ENCODE measurements around the gene HSD17B8. TPM values are rescaled to one million over a fixed set of nuclear protein-coding genes. Genes with fewer than 3 reads are reported as not detected.

HSD17B8 gene
- total and polyA plus RNA-seq, 2 donors (not counting 1 experiment from before 2014, with no cell fraction given): 10.8 to 25.5 TPM

DNA sequence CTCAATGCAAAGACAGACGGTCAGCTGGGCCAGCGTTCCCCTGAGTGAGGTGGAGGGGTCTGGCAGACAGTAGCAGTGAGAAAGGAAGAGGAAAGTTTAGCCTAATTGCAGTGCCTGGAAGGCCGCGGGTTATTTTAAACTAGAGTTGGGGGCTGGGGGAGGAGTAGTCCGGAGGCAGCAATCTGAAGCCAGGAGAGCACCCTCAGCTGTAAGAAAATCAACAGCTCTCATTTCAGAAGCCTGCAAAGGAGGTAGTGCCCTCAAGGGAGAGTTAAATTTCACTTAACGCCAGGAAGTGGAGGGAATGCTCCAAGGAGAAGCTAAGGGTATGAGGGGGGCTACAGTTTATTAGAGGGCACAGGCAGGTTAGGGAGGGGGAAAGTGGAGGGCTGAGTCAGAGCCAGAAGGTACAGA is 30.8 kb downstream of the HSD17B8 start:
- Histone ChIP-seq H3K27me3 (replicated peaks in 1 of 4; ENCODE audit: control extremely low read depth in 1 of 4, control insufficient read depth in 3 of 4, insufficient read depth in 4 of 4, low read length in 3 of 4) (peaks cover 0 to 24% (median 3%) of the 10 kb centered on the region in 4 experiments), H2AFZ (ENCODE audit: insufficient read depth, low read depth, low read length, poor library complexity, severe bottlenecking) (no peak overlapping the region), H3K4me1 (ENCODE audit: control insufficient read depth in 2 of 2, insufficient read depth in 2 of 2, low read length in 2 of 2) (no peaks in the 10 kb centered on the region), H3K9me3 (ENCODE audit: control extremely low read depth in 1 of 3, control insufficient read depth in 2 of 3, insufficient read depth in 1 of 3, low read length in 2 of 3) (no peaks in the 10 kb centered on the region), H3K4me2 (replicated peaks; ENCODE audit: low read depth, low read length, poor library complexity, severe bottlenecking) (no peak overlapping the region), H3K9ac (ENCODE audit: low read length) (no peak overlapping the region), H3K4me3 (ENCODE audit: control extremely low read depth in 1 of 5, extremely low read depth in 1 of 5, insufficient read depth in 1 of 5, low read depth in 2 of 5, low read length in 4 of 5) (no peak overlapping the region), H3K27ac (ENCODE audit: low read length in 2 of 2) (no peak overlapping the region), H4K20me1 (ENCODE audit: control insufficient read depth, insufficient read depth, low read length, poor library complexity, severe bottlenecking) (no peaks in the 10 kb centered on the region), H3K79me2 (ENCODE audit: control insufficient read depth, insufficient read depth, low read length) (no peaks in the 10 kb centered on the region), H3K36me3 (replicated peaks in 1 of 2; ENCODE audit: control extremely low read depth in 1 of 2, control insufficient read depth in 1 of 2, extremely low read depth in 1 of 2, insufficient read depth in 2 of 2, low read length in 1 of 2) (no peaks in the 10 kb centered on the region)
- no peaks in the 10 kb centered on the region for H3K4me1 Mint-ChIP-seq
- DNase-seq: no peak
- H3K27ac Mint-ChIP-seq: no peak overlapping the region
- intact Hi-C loops (cut with micrococcal nuclease): no loop called here
- WGBS (ENCODE audit: insufficient coverage): 78% methylated on average over 4 of the region's 6 CpGs
- no peak for ATAC-seq (ENCODE audit: low read depth)
- no peak overlapping the region for H3K4me3 Mint-ChIP-seq
- H3K27me3 Mint-ChIP-seq: peaks cover 51% of the 10 kb centered on the region
- no peaks in the 10 kb centered on the region for H3K9me3 Mint-ChIP-seq (ENCODE audit: insufficient read depth)
- ChIA-PET CTCF (interaction anchor here (0.7 to 1.3 kb wide), 2 partner anchors 52 to 141 kb away, joined by 3 read pairs; no protein-coding TSS in a partner anchor), POLR2A (interaction anchor here (0.8 kb wide), 1 partner anchor 36 kb away, joined by 3 read pairs; the partner anchor contains the start of genes RPS18 and VPS52)
- no peak for TF ChIP-seq EZH2 (IDR thresholded peaks at IDR 0.05; ENCODE audit: borderline replicate concordance, insufficient read depth, low read depth, low read length, poor library complexity, severe bottlenecking)
- TF ChIP-seq, protein P1, sequence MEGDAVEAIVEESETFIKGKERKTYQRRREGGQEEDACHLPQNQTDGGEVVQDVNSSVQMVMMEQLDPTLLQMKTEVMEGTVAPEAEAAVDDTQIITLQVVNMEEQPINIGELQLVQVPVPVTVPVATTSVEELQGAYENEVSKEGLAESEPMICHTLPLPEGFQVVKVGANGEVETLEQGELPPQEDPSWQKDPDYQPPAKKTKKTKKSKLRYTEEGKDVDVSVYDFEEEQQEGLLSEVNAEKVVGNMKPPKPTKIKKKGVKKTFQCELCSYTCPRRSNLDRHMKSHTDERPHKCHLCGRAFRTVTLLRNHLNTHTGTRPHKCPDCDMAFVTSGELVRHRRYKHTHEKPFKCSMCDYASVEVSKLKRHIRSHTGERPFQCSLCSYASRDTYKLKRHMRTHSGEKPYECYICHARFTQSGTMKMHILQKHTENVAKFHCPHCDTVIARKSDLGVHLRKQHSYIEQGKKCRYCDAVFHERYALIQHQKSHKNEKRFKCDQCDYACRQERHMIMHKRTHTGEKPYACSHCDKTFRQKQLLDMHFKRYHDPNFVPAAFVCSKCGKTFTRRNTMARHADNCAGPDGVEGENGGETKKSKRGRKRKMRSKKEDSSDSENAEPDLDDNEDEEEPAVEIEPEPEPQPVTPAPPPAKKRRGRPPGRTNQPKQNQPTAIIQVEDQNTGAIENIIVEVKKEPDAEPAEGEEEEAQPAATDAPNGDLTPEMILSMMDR (IDR thresholded peaks at IDR 0.05): no peak

- H2AFZ ChIP-seq (ENCODE audit: insufficient read depth, low read depth, low read length, poor library complexity, severe bottlenecking): no peak overlapping the region
- H3K9ac ChIP-seq (ENCODE audit: low read length): no peak overlapping the region
- POLR2A ChIA-PET: interaction anchor here (0.5 to 0.7 kb wide), 2 partner anchors 10 to 155 kb away, joined by 3 to 5 read pairs; no protein-coding TSS in a partner anchor
- CTCF ChIA-PET: interaction anchor here (0.6 to 1.5 kb wide), 4 partner anchors 12 to 806 kb away, joined by 3 to 7 read pairs (median 3); no protein-coding TSS in a partner anchor
- H3K4me1 ChIP-seq (ENCODE audit: control insufficient read depth in 2 of 2, insufficient read depth in 2 of 2, low read length in 2 of 2): no peaks in the 10 kb centered on the region
- H3K27me3 ChIP-seq (replicated peaks in 1 of 4; ENCODE audit: control extremely low read depth in 1 of 4, control insufficient read depth in 3 of 4, insufficient read depth in 4 of 4, low read length in 3 of 4): peaks cover 0 to 24% (median 3%) of the 10 kb centered on the region in 4 experiments
- TF ChIP-seq EZH2 (IDR thresholded peaks at IDR 0.05; ENCODE audit: borderline replicate concordance, insufficient read depth, low read depth, low read length, poor library complexity, severe bottlenecking): no peak
- TF ChIP-seq, protein P1 (IDR thresholded peaks at IDR 0.05): no peak
- Mint-ChIP-seq H3K4me1 (no peaks in the 10 kb centered on the region), H3K9me3 (ENCODE audit: insufficient read depth) (no peaks in the 10 kb centered on the region), H3K4me3 (no peak overlapping the region), H3K27ac (no peak overlapping the region), H3K27me3 (peaks cover 55% of the 10 kb centered on the region)
- H3K4me2 ChIP-seq (replicated peaks; ENCODE audit: low read depth, low read length, poor library complexity, severe bottlenecking): no peak overlapping the region
- H3K36me3 ChIP-seq (replicated peaks in 1 of 2; ENCODE audit: control extremely low read depth in 1 of 2, control insufficient read depth in 1 of 2, extremely low read depth in 1 of 2, insufficient read depth in 2 of 2, low read length in 1 of 2): no peaks in the 10 kb centered on the region
- no peaks in the 10 kb centered on the region for H3K79me2 ChIP-seq (ENCODE audit: control insufficient read depth, insufficient read depth, low read length)
- DNase-seq (no peak), ATAC-seq (ENCODE audit: low read depth) (no peak)
- H3K4me3 ChIP-seq (ENCODE audit: control extremely low read depth in 1 of 5, extremely low read depth in 1 of 5, insufficient read depth in 1 of 5, low read depth in 2 of 5, low read length in 4 of 5): no peak overlapping the region
- no peaks in the 10 kb centered on the region for H4K20me1 ChIP-seq (ENCODE audit: control insufficient read depth, insufficient read depth, low read length, poor library complexity, severe bottlenecking)
- intact Hi-C loops (cut with micrococcal nuclease): no loop called here
- no peak overlapping the region for H3K27ac ChIP-seq (ENCODE audit: low read length in 2 of 2)
- no peaks in the 10 kb centered on the region for H3K9me3 ChIP-seq (ENCODE audit: control extremely low read depth in 1 of 3, control insufficient read depth in 2 of 3, insufficient read depth in 1 of 3, low read length in 2 of 3)
Measured at GRCh38 chr6:33236328-33236727, 31.9 kb downstream of the HSD17B8 start.

All from B cell (primary cell).